HG03060 (cell line): Measurements from ENCODE around the gene RELL2.

ENCODE experiments used
- ATAC-seq: cut with Tn5 transposase; IDR thresholded peaks from one replicate; pipeline ENCODE4 v1.9.1; 2021; ENCODE audit warnings: low read depth, moderate number of reproducible peaks; ENCODE audit not compliant: unreplicated experiment

The RELL2 gene

GRCh38 chr5:141647242-141647641 lies 10.4 kb downstream of the RELL2 start:
- ATAC-seq = no peak

GRCh38 chr5:141647851-141648250 lies 11.1 kb downstream of the RELL2 start:
- no peak for ATAC-seq

GRCh38 chr5:141649056-141649688 lies 12.4 kb downstream of the RELL2 start:
- ATAC-seq = no peak

- no peak for ATAC-seq
These were observed 13.2 kb downstream of the RELL2 start for GRCh38 chr5:141649972-141650371.

- peak; percentile 63 for ATAC-seq
These were observed 14.3 kb downstream of the RELL2 start, which contains the start of gene FCHSD1 for GRCh38 chr5:141650851-141651727. FCHSD1 (minus strand) TSS chr5:141651418; CDS start chr5:141651368, 50 bp downstream.

GRCh38 chr5:141651728-141652105 lies 14.9 kb downstream of the RELL2 start:
- ATAC-seq = no peak

GRCh38 chr5:141654298-141654697 lies 17.5 kb downstream of the RELL2 start:
- ATAC-seq = no peak

GRCh38 chr5:141655020-141655419 lies 18.2 kb downstream of the RELL2 start:
- no peak for ATAC-seq

- no peak for ATAC-seq
These were observed 19.6 kb downstream of the RELL2 start for GRCh38 chr5:141656396-141656795.

GRCh38 chr5:141657404-141657803 lies 20.6 kb downstream of the RELL2 start:
- no peak for ATAC-seq

GRCh38 chr5:141657937-141658545 lies 21.2 kb downstream of the RELL2 start:
- ATAC-seq = peak; percentile 56

GRCh38 chr5:141662028-141662427 lies 25.2 kb downstream of the RELL2 start:
- no peak for ATAC-seq

GRCh38 chr5:141663506-141663905 lies 26.7 kb downstream of the RELL2 start:
- ATAC-seq = no peak

GRCh38 chr5:141664733-141665461 lies 28.1 kb downstream of the RELL2 start:
- no peak for ATAC-seq

- no peak for ATAC-seq
These were observed 29.5 kb downstream of the RELL2 start for GRCh38 chr5:141665995-141666940.

- ATAC-seq = no peak
These were observed 31.9 kb downstream of the RELL2 start for GRCh38 chr5:141668601-141669265.

- no peak for ATAC-seq
These were observed 32.7 kb downstream of the RELL2 start for GRCh38 chr5:141669520-141669919.

GRCh38 chr5:141672071-141672840 lies 35.5 kb downstream of the RELL2 start:
- ATAC-seq = no peak
